Keratinocyte (primary cell): ENCODE measurements around the gene PLCG2. TPM values are rescaled to one million over a fixed set of nuclear protein-coding genes. Genes with fewer than 3 reads are reported as not detected.
"Not testable (repeated sequence)": the region's sequence is repeated elsewhere in the genome, so short reads cannot be mapped to it uniquely, and the experiment has no call there.

Experiments
- DNase-seq: peaks from one replicate; pipeline ENCODE4 v3.0.0-alpha.2; 2011; ENCODE audit warnings: low read depth, missing footprints, low spot score
- FAIRE-seq: peaks from 2 replicates; lab custom pipeline; 2011; peaks lifted over from hg19 to GRCh38; lab: Jason Lieb, UNC
- H2AFZ ChIP-seq: 2 replicates; pipeline ENCODE4 v1.6.0; 2012; ENCODE audit warnings: low read length, control low read depth, inconsistent platforms; ENCODE audit not compliant: control insufficient read depth
- H3K27ac ChIP-seq: 2 replicates; pipeline ENCODE4 v1.5.1; 2011; ENCODE audit warnings: low read length; ENCODE audit not compliant: control insufficient read depth, insufficient read depth
- H3K27me3 ChIP-seq: 3 replicates; pipeline ENCODE4 v1.6.0; 2011; ENCODE audit warnings: low read length; ENCODE audit not compliant: control insufficient read depth, insufficient read depth; ENCODE audit errors: extremely low read depth
- H3K36me3 ChIP-seq, 2 experiments: 2 replicates in 1 of 2; 3 replicates in 1 of 2; pipeline ENCODE4 v1.5.1; 2011; ENCODE audit warnings: low read length in 2 of 2, mild to moderate bottlenecking in 1 of 2; ENCODE audit not compliant: control insufficient read depth in 2 of 2, insufficient read depth in 2 of 2; ENCODE audit errors: extremely low read depth in 1 of 2
- H3K4me1 ChIP-seq: 3 replicates; pipeline ENCODE4 v1.5.1; 2011; ENCODE audit warnings: low read length; ENCODE audit not compliant: control insufficient read depth, insufficient read depth; ENCODE audit errors: extremely low read depth
- H3K4me2 ChIP-seq: 3 replicates; pipeline ENCODE4 v1.6.0; 2011; ENCODE audit warnings: low read depth, low read length; ENCODE audit not compliant: control insufficient read depth, insufficient read depth; ENCODE audit errors: extremely low read depth
- H3K4me3 ChIP-seq, 3 experiments: fragments of 200-600 bp in 1 of 3; sonication (generic) in 1 of 3; 2 replicates in 2 of 3; 3 replicates in 1 of 3; pipeline ENCODE4 v1.5.1; 2011 to 2016; ENCODE audit warnings: low read length in 3 of 3, mild to moderate bottlenecking in 3 of 3, control low read depth in 2 of 3, inconsistent platforms in 1 of 3, low read depth in 1 of 3, mixed read lengths in 1 of 3, mixed run types in 1 of 3, moderate library complexity in 1 of 3; ENCODE audit not compliant: control insufficient read depth in 2 of 3, insufficient read depth in 2 of 3; ENCODE audit errors: extremely low read depth in 1 of 3
- H3K79me2 ChIP-seq: 2 replicates; pipeline ENCODE4 v1.6.0; 2012; ENCODE audit warnings: low read length; ENCODE audit not compliant: control insufficient read depth, insufficient read depth
- H3K9ac ChIP-seq: 3 replicates; pipeline ENCODE4 v1.6.0; 2011; ENCODE audit warnings: low read length; ENCODE audit not compliant: control insufficient read depth, insufficient read depth; ENCODE audit errors: extremely low read depth
- H3K9me1 ChIP-seq: 3 replicates; pipeline ENCODE4 v1.6.0; 2011; ENCODE audit warnings: low read length; ENCODE audit not compliant: control insufficient read depth, insufficient read depth; ENCODE audit errors: extremely low read depth
- H3K9me3 ChIP-seq: 2 replicates; pipeline ENCODE4 v1.5.1; 2012; ENCODE audit warnings: low read depth, low read length; ENCODE audit not compliant: control insufficient read depth
- H4K20me1 ChIP-seq: 3 replicates; pipeline ENCODE4 v1.6.0; 2011; ENCODE audit warnings: low read length; ENCODE audit not compliant: control insufficient read depth, insufficient read depth; ENCODE audit errors: extremely low read depth
- CTCF ChIP-seq, 3 experiments: IDR thresholded peaks in 1 of 3; conservative IDR thresholded peaks in 1 of 3; optimal IDR thresholded peaks in 1 of 3; 2 replicates in 2 of 3; 3 replicates in 1 of 3; pipeline versions ENCODE3 to v1.5.1; 2011; ENCODE audit warnings: low read length in 3 of 3, mild to moderate bottlenecking in 3 of 3, moderate library complexity in 2 of 3, control low read depth in 1 of 3, inconsistent platforms in 1 of 3; ENCODE audit not compliant: insufficient read depth in 2 of 3; ENCODE audit errors: extremely low read depth in 1 of 3
- EZH2 ChIP-seq: IDR thresholded peaks from one replicate; pipeline ENCODE4 v1.6.1; 2012; ENCODE audit warnings: inconsistent platforms, mild to moderate bottlenecking, low read length, moderate library complexity
- dilution Hi-C: fragments of 300-500 bp; cut with MboI; formaldehyde crosslinking; loops from one replicate; pipeline ENCODE4 v1.7.0; 2020; ENCODE audit warnings: low sequenced_read_pairs; ENCODE audit not compliant: extremely low pct_ligation_motif_present
- polyA plus RNA-seq, 5 experiments: library from polyadenylated mRNA; depleted of rRNA in 3 of 5; stranded (reverse) in 3 of 5; stranded (forward) in 1 of 5; unstranded in 1 of 5; fragments of >200 nt; gene quantifications; 1 replicate in 1 of 5; 2 replicates in 3 of 5; 3 replicates in 1 of 5; pipeline versions ENCODE4 v1.2.1 to v1.2.3, GENCODE V29; 2011 to 2012; ENCODE audit warnings: missing spikeins in 2 of 5, low read depth in 1 of 5, low replicate concordance in 1 of 5

PLCG2 gene
- polyA plus RNA-seq, 1 donor (not counting 4 experiments of a cell fraction or from before 2014, with no cell fraction given): 3.5 TPM

- Histone ChIP-seq H3K27ac (no peak overlapping the region), H3K4me1 (peaks cover 12% of the 10 kb centered on the region), H3K4me3 (no peak overlapping the region), H3K9me3 (no peaks in the 10 kb centered on the region), H4K20me1 (no peaks in the 10 kb centered on the region), H3K9me1 (no peaks in the 10 kb centered on the region), H3K27me3 (no peaks in the 10 kb centered on the region), H3K9ac (no peak overlapping the region), H3K79me2 (no peaks in the 10 kb centered on the region), H2AFZ (no peak overlapping the region), H3K36me3 (no peaks in the 10 kb centered on the region), H3K4me2 (no peak overlapping the region)
- FAIRE-seq (no peak), DNase-seq (no peak)
- TF ChIP-seq CTCF (optimal IDR thresholded peaks at IDR 0.05 in 1 of 3, IDR thresholded peaks at IDR 0.05 in 1 of 3, conservative IDR thresholded peaks at IDR 0.05 in 1 of 3; ENCODE audit: extremely low read depth in 1 of 3, insufficient read depth in 2 of 3, low read length in 3 of 3) (no peak), EZH2 (no peak)
- dilution Hi-C loops: no loop called here
Observed at GRCh38 chr16:81798311-81799137, 19.4 kb downstream of the PLCG2 start.

GRCh38 chr16:81799138-81799504, 20.0 kb downstream of the PLCG2 start:
- FAIRE-seq (no peak), DNase-seq (no peak)
- H3K4me3 ChIP-seq: no peak overlapping the region
- no peaks in the 10 kb centered on the region for H3K79me2 ChIP-seq
- H3K27ac ChIP-seq: no peak overlapping the region
- H3K9me3 ChIP-seq: no peaks in the 10 kb centered on the region
- H4K20me1 ChIP-seq: no peaks in the 10 kb centered on the region
- no peaks in the 10 kb centered on the region for H3K9me1 ChIP-seq
- no peak overlapping the region for H3K4me2 ChIP-seq
- TF ChIP-seq CTCF (optimal IDR thresholded peaks at IDR 0.05 in 1 of 3, IDR thresholded peaks at IDR 0.05 in 1 of 3, conservative IDR thresholded peaks at IDR 0.05 in 1 of 3; ENCODE audit: extremely low read depth in 1 of 3, insufficient read depth in 2 of 3, low read length in 3 of 3) (no peak), EZH2 (no peak)
- H3K27me3 ChIP-seq: no peaks in the 10 kb centered on the region
- H2AFZ ChIP-seq: no peak overlapping the region
- no peaks in the 10 kb centered on the region for H3K36me3 ChIP-seq
- peaks cover 12% of the 10 kb centered on the region for H3K4me1 ChIP-seq
- no peak overlapping the region for H3K9ac ChIP-seq
- dilution Hi-C loops: no loop called here

GRCh38 chr16:81801724-81802123, 22.6 kb downstream of the PLCG2 start:
- FAIRE-seq, H3K4me1 ChIP-seq, H3K4me3 ChIP-seq, H3K9me3 ChIP-seq, H3K27me3 ChIP-seq, DNase-seq, H2AFZ ChIP-seq, H3K79me2 ChIP-seq, H4K20me1 ChIP-seq, H3K36me3 ChIP-seq, dilution Hi-C loops, H3K4me2 ChIP-seq, H3K27ac ChIP-seq, H3K9ac ChIP-seq, H3K9me1 ChIP-seq: not testable (repeated sequence)
